Astrocyte (in vitro differentiated cells and primary cell): ENCODE measurements around the gene AFF2.

ENCODE experiments used
- CTCF ChIP-seq: IDR thresholded peaks from 2 replicates; pipeline ENCODE4 v1.5.1; 2011; ENCODE audit warnings: low read depth, mild to moderate bottlenecking, inconsistent platforms, low read length, moderate library complexity; ENCODE audit not compliant: insufficient read depth
- EZH2 ChIP-seq: IDR thresholded peaks from 2 replicates; pipeline ENCODE4 v1.6.1; 2012; ENCODE audit warnings: mild to moderate bottlenecking, low read length, inconsistent platforms; ENCODE audit not compliant: insufficient read depth

- no peak for TF ChIP-seq EZH2
- TF ChIP-seq CTCF: no peak
Observed at GRCh38 chrX:148905400-148905799, 405.0 kb downstream of the AFF2 start.
